ENCODE measurements around the gene USP3. TPM values are rescaled to one million over a fixed set of nuclear protein-coding genes. Genes with fewer than 3 reads are reported as not detected.
A peak's percentile ranks its signal among the peaks of the same experiment; 100 is the strongest.

USP3 gene
- total and polyA plus RNA-seq, 2 of the 13 experiments (the other 11 are each of a cell fraction or from before 2014, with no cell fraction given), result 14.3 to 61.2 TPM

DNA sequence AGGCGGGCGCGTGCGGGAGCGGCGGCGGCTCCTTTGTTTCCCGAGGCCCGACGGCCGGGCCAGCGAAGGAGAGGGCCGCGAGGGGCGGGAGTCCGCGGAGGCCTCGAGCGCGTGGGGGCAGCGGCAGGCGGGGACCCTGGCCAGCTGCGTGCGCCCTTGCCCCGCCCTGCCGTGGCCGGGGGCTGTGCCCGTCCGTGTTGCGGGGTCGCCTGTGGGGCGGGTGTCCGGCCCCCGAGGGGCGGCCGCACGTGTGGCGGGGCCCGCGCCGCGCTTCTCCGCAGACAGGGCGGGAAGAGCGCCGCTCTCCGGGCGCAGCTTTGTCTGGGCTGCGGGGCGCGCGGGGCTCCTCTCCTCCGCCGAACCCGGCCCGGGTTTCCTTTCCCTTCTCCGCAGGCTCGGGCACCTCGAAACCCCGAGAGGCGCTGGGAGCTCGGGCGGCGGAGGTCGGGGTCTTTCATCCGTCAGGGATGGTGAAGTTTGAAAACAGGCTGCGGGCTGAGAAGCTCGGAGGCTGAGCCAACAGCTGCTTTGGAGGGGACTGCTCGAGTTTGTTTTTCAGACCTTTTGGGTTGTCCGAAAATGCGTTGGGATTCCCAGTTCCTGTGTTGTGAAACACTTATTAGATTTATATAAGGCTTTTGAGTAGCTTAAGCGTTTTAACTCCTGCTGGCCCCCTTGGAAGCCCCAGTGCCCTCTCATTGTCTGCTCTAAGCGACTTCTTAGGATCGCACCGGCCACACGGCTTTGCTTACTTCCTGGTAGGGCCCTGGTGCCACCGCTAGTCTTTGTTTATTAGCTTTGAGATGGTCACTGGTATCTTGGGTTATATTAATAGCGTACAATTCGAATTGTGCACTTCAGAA is 817 bp downstream of the USP3 start (continued):
- TF ChIP-seq, protein P1, sequence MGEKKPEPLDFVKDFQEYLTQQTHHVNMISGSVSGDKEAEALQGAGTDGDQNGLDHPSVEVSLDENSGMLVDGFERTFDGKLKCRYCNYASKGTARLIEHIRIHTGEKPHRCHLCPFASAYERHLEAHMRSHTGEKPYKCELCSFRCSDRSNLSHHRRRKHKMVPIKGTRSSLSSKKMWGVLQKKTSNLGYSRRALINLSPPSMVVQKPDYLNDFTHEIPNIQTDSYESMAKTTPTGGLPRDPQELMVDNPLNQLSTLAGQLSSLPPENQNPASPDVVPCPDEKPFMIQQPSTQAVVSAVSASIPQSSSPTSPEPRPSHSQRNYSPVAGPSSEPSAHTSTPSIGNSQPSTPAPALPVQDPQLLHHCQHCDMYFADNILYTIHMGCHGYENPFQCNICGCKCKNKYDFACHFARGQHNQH (CRISPR knock-in tag; IDR thresholded peaks at IDR 0.05), result no peak
- no peak for TF ChIP-seq ETV6 (CRISPR knock-in tag; conservative IDR thresholded peaks at IDR 0.05)
- TF ChIP-seq, protein P2, sequence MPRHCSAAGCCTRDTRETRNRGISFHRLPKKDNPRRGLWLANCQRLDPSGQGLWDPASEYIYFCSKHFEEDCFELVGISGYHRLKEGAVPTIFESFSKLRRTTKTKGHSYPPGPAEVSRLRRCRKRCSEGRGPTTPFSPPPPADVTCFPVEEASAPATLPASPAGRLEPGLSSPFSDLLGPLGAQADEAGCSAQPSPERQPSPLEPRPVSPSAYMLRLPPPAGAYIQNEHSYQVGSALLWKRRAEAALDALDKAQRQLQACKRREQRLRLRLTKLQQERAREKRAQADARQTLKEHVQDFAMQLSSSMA (CRISPR knock-in tag; IDR thresholded peaks at IDR 0.05), result no peak
- no peak for TF ChIP-seq PHF20 (CRISPR knock-in tag; IDR thresholded peaks at IDR 0.05)
- TF ChIP-seq ZNF138 (CRISPR knock-in tag; IDR thresholded peaks at IDR 0.05; ENCODE audit: low read depth), result no peak; the same call in 1 of the 2 replicates
- TF ChIP-seq MAZ (IDR thresholded peaks at IDR 0.05; ENCODE audit: borderline replicate concordance, low read depth, low read length), result no peak
- no peak for TF ChIP-seq MAZ (CRISPR knock-in tag; IDR thresholded peaks at IDR 0.05; ENCODE audit: low read depth)
- TF ChIP-seq ZFP1 (CRISPR knock-in tag; IDR thresholded peaks at IDR 0.05), result no peak
- TF ChIP-seq, protein P3, sequence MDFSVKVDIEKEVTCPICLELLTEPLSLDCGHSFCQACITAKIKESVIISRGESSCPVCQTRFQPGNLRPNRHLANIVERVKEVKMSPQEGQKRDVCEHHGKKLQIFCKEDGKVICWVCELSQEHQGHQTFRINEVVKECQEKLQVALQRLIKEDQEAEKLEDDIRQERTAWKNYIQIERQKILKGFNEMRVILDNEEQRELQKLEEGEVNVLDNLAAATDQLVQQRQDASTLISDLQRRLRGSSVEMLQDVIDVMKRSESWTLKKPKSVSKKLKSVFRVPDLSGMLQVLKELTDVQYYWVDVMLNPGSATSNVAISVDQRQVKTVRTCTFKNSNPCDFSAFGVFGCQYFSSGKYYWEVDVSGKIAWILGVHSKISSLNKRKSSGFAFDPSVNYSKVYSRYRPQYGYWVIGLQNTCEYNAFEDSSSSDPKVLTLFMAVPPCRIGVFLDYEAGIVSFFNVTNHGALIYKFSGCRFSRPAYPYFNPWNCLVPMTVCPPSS (IDR thresholded peaks at IDR 0.05), result no peak
- TF ChIP-seq, protein P4, sequence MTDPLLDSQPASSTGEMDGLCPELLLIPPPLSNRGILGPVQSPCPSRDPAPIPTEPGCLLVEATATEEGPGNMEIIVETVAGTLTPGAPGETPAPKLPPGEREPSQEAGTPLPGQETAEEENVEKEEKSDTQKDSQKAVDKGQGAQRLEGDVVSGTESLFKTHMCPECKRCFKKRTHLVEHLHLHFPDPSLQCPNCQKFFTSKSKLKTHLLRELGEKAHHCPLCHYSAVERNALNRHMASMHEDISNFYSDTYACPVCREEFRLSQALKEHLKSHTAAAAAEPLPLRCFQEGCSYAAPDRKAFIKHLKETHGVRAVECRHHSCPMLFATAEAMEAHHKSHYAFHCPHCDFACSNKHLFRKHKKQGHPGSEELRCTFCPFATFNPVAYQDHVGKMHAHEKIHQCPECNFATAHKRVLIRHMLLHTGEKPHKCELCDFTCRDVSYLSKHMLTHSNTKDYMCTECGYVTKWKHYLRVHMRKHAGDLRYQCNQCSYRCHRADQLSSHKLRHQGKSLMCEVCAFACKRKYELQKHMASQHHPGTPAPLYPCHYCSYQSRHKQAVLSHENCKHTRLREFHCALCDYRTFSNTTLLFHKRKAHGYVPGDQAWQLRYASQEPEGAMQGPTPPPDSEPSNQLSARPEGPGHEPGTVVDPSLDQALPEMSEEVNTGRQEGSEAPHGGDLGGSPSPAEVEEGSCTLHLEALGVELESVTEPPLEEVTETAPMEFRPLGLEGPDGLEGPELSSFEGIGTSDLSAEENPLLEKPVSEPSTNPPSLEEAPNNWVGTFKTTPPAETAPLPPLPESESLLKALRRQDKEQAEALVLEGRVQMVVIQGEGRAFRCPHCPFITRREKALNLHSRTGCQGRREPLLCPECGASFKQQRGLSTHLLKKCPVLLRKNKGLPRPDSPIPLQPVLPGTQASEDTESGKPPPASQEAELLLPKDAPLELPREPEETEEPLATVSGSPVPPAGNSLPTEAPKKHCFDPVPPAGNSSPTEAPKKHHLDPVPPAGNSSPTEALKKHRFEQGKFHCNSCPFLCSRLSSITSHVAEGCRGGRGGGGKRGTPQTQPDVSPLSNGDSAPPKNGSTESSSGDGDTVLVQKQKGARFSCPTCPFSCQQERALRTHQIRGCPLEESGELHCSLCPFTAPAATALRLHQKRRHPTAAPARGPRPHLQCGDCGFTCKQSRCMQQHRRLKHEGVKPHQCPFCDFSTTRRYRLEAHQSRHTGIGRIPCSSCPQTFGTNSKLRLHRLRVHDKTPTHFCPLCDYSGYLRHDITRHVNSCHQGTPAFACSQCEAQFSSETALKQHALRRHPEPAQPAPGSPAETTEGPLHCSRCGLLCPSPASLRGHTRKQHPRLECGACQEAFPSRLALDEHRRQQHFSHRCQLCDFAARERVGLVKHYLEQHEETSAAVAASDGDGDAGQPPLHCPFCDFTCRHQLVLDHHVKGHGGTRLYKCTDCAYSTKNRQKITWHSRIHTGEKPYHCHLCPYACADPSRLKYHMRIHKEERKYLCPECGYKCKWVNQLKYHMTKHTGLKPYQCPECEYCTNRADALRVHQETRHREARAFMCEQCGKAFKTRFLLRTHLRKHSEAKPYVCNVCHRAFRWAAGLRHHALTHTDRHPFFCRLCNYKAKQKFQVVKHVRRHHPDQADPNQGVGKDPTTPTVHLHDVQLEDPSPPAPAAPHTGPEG (CRISPR knock-in tag; IDR thresholded peaks at IDR 0.05), result no peak
- TF ChIP-seq WIZ (CRISPR knock-in tag; IDR thresholded peaks at IDR 0.05), result no peak
- no peak for TF ChIP-seq PHF21A (CRISPR knock-in tag; IDR thresholded peaks at IDR 0.05)
- TF ChIP-seq NFE2L1 (CRISPR knock-in tag; IDR thresholded peaks at IDR 0.05; ENCODE audit: borderline replicate concordance), result no peak
- TF ChIP-seq, protein P5, sequence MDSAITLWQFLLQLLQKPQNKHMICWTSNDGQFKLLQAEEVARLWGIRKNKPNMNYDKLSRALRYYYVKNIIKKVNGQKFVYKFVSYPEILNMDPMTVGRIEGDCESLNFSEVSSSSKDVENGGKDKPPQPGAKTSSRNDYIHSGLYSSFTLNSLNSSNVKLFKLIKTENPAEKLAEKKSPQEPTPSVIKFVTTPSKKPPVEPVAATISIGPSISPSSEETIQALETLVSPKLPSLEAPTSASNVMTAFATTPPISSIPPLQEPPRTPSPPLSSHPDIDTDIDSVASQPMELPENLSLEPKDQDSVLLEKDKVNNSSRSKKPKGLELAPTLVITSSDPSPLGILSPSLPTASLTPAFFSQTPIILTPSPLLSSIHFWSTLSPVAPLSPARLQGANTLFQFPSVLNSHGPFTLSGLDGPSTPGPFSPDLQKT (CRISPR knock-in tag; IDR thresholded peaks at IDR 0.05; ENCODE audit: borderline replicate concordance), result no peak
- no peak for TF ChIP-seq NFYC (CRISPR knock-in tag; IDR thresholded peaks at IDR 0.05)
- TF ChIP-seq GATAD2A (CRISPR knock-in tag; IDR thresholded peaks at IDR 0.05), result peak; percentile 24; the same call in 1 of the 2 replicates
- no peak for TF ChIP-seq NFRKB (IDR thresholded peaks at IDR 0.05)
- no peak for TF ChIP-seq ZMYM4 (CRISPR knock-in tag; IDR thresholded peaks at IDR 0.05)

Measured in HepG2 (cell line).